ENCODE measurements around the gene OR51Q1.

Gene OR51Q1

GRCh38 chr11:5421811-5422210, at the start of gene OR51Q1:
Gene OR51Q1 (plus strand): TSS chr11:5422111. CDS start chr11:5422201, 90 bp downstream.
- in situ Hi-C loops (cut with HindIII; ENCODE audit: low pct_unique_long_range_greater_than_20kb, low sequenced_read_pairs) = no loop called here
- no peak for TF ChIP-seq JUND (IDR thresholded peaks at IDR 0.05; ENCODE audit: low read depth)
- DNase-seq (ENCODE audit: low read depth in 1 of 2, low spot score in 1 of 2) = no peak

GRCh38 chr11:5380740-5381342, 41.1 kb upstream of the OR51Q1 start:
- TF ChIP-seq JUND (IDR thresholded peaks at IDR 0.05; ENCODE audit: low read depth) = no peak
- in situ Hi-C loops (cut with HindIII; ENCODE audit: low pct_unique_long_range_greater_than_20kb, low sequenced_read_pairs) = no loop called here
- peak; percentile 13 to 72 for DNase-seq (ENCODE audit: low read depth in 1 of 2, low spot score in 1 of 2)

- TF ChIP-seq JUND (IDR thresholded peaks at IDR 0.05; ENCODE audit: low read depth) = no peak
- in situ Hi-C loops (cut with HindIII; ENCODE audit: low pct_unique_long_range_greater_than_20kb, low sequenced_read_pairs) = no loop called here
Observed at GRCh38 chr11:5383576-5383975, 38.3 kb upstream of the OR51Q1 start, which contains the start of gene OR51M1. Gene OR51M1 (plus strand): TSS chr11:5383812. CDS start chr11:5389399, 5,587 bp downstream.

GRCh38 chr11:5384335-5384734, 37.6 kb upstream of the OR51Q1 start:
- no peak for DNase-seq (ENCODE audit: low read depth in 1 of 2, low spot score in 1 of 2)
- in situ Hi-C loops (cut with HindIII; ENCODE audit: low pct_unique_long_range_greater_than_20kb, low sequenced_read_pairs) = no loop called here
- TF ChIP-seq JUND (IDR thresholded peaks at IDR 0.05; ENCODE audit: low read depth) = no peak

More at GRCh38 chr11:5383576-5383975, 38.3 kb upstream of the OR51Q1 start, which contains the start of gene OR51M1:
- DNase-seq (ENCODE audit: low read depth in 1 of 2, low spot score in 1 of 2) = no peak

GRCh38 chr11:5390210-5390609, 31.7 kb upstream of the OR51Q1 start:
- DNase-seq (ENCODE audit: low read depth in 1 of 2, low spot score in 1 of 2) = no peak
- TF ChIP-seq JUND (IDR thresholded peaks at IDR 0.05; ENCODE audit: low read depth) = no peak
- in situ Hi-C loops (cut with HindIII; ENCODE audit: low pct_unique_long_range_greater_than_20kb, low sequenced_read_pairs) = no loop called here

- DNase-seq (ENCODE audit: low read depth in 1 of 2, low spot score in 1 of 2) = no peak
- in situ Hi-C loops (cut with HindIII; ENCODE audit: low pct_unique_long_range_greater_than_20kb, low sequenced_read_pairs) = no loop called here
- TF ChIP-seq JUND (IDR thresholded peaks at IDR 0.05; ENCODE audit: low read depth) = no peak
Observed at GRCh38 chr11:5394091-5394490, 27.8 kb upstream of the OR51Q1 start.

- no peak for DNase-seq (ENCODE audit: low read depth in 1 of 2, low spot score in 1 of 2)
- in situ Hi-C loops (cut with HindIII; ENCODE audit: low pct_unique_long_range_greater_than_20kb, low sequenced_read_pairs) = no loop called here
- no peak for TF ChIP-seq JUND (IDR thresholded peaks at IDR 0.05; ENCODE audit: low read depth)
Observed at GRCh38 chr11:5398936-5399335, 23.0 kb upstream of the OR51Q1 start.

GRCh38 chr11:5405173-5405572, 16.7 kb upstream of the OR51Q1 start:
- no peak for TF ChIP-seq JUND (IDR thresholded peaks at IDR 0.05; ENCODE audit: low read depth)
- in situ Hi-C loops (cut with HindIII; ENCODE audit: low pct_unique_long_range_greater_than_20kb, low sequenced_read_pairs) = no loop called here

GRCh38 chr11:5420993-5421392, 918 bp upstream of the OR51Q1 start:
- no peak for TF ChIP-seq JUND (IDR thresholded peaks at IDR 0.05; ENCODE audit: low read depth)
- no peak for DNase-seq (ENCODE audit: low read depth in 1 of 2, low spot score in 1 of 2)
- in situ Hi-C loops (cut with HindIII; ENCODE audit: low pct_unique_long_range_greater_than_20kb, low sequenced_read_pairs) = no loop called here

More at GRCh38 chr11:5405173-5405572, 16.7 kb upstream of the OR51Q1 start:
- DNase-seq (ENCODE audit: low read depth in 1 of 2, low spot score in 1 of 2) = no peak

GRCh38 chr11:5423131-5423530, 1.2 kb downstream of the OR51Q1 start:
- no peak for DNase-seq (ENCODE audit: low read depth in 1 of 2, low spot score in 1 of 2)
- TF ChIP-seq JUND (IDR thresholded peaks at IDR 0.05; ENCODE audit: low read depth) = no peak
- in situ Hi-C loops (cut with HindIII; ENCODE audit: low pct_unique_long_range_greater_than_20kb, low sequenced_read_pairs) = no loop called here

GRCh38 chr11:5441414-5441813, 19.5 kb downstream of the OR51Q1 start, which contains the start of gene OR51I1:
Gene OR51I1 (minus strand): TSS chr11:5441514. CDS start chr11:5441514, 0 bp downstream.
- in situ Hi-C loops (cut with HindIII; ENCODE audit: low pct_unique_long_range_greater_than_20kb, low sequenced_read_pairs) = no loop called here
- DNase-seq (ENCODE audit: low read depth in 1 of 2, low spot score in 1 of 2) = no peak
- no peak for TF ChIP-seq JUND (IDR thresholded peaks at IDR 0.05; ENCODE audit: low read depth)

- TF ChIP-seq JUND (IDR thresholded peaks at IDR 0.05; ENCODE audit: low read depth) = no peak
- no peak for DNase-seq (ENCODE audit: low read depth in 1 of 2, low spot score in 1 of 2)
- in situ Hi-C loops (cut with HindIII; ENCODE audit: low pct_unique_long_range_greater_than_20kb, low sequenced_read_pairs) = no loop called here
Observed at GRCh38 chr11:5443835-5444393, 22.0 kb downstream of the OR51Q1 start.

GRCh38 chr11:5449023-5449422, 27.1 kb downstream of the OR51Q1 start, which contains the start of gene OR51I2:
Gene OR51I2 (plus strand): TSS chr11:5449323. CDS start chr11:5453489, 4,166 bp downstream.
- in situ Hi-C loops (cut with HindIII; ENCODE audit: low pct_unique_long_range_greater_than_20kb, low sequenced_read_pairs) = no loop called here
- no peak for TF ChIP-seq JUND (IDR thresholded peaks at IDR 0.05; ENCODE audit: low read depth)
- DNase-seq (ENCODE audit: low read depth in 1 of 2, low spot score in 1 of 2) = no peak

All from T47D (cell line).